Effector CD8-positive, alpha-beta T cell (primary cell): Measurements from ENCODE around the gene GNG12.

ENCODE experiments used
- DNase-seq: peaks from one replicate; lab custom pipeline; 2025; lab: John Stamatoyannopoulos, UW

The GNG12 gene

DNA sequence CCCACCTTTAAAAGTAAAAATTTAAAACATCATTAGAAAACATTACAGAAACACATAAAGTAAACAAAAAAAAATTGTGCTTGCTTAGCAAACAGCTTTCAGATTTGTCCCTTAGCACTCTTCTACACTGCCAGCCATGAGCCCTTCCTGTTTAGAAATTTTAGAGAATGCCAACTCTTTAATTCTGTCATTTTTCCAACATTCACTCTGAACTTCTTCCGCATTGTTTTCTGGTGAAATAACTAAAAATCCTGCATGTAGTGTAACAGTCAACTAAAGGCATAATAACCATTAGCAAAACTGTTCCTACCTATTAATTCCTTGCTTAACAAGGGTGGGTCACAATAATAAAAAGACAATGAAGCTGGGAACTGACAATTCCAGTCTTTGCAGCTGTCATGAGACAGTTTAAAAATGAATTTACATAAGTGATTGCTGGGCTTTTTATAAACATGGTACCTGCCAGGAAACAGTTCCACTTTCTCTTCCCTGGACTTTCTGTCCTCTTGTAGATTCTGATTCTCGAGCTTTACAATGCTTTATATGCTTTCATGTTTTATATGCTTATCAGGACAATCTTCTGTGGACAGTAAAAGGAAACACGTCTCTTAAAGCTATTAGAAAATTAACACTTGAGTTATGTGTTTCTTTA lies 19.0 kb downstream of the GNG12 start:
- DNase-seq, result no peak

DNA sequence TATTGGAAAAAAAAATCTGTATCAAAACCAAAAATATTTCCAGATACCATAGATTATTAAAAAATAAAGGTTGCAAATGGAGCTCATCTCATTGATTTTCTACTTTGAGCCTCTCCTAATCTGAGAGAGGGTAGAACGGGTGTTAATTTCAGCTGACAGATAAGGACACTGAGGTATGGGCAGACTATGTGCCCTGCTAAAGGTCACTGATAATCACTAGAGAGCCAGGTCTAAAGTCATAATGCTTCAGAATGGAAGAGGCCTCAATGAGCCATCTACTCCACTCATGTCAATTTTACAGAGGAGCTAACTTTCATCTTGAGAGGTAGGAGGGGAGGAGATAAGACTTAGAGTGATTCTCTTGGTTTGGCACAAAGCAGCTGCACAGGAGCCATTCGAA lies 21.0 kb downstream of the GNG12 start:
- DNase-seq, result no peak

DNA sequence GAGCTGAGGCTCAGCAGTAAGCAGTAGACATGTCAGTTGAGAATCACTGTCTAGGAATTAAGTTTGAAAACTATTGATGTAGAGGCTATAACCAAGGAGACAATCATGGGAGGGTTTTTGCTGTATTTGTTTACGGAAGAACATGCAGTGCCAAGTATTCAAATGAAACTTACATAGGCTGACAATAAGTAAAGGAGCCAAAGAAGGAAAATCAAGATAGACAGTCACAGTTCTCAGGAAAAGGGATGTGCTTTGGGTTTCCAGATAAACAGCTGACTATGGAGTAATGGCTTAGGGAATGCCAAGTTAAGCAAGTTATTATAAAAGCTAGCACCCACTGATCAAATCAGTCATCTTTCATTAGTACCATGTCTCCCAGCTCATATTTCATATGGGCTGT lies 21.5 kb downstream of the GNG12 start:
- DNase-seq, result no peak

DNA sequence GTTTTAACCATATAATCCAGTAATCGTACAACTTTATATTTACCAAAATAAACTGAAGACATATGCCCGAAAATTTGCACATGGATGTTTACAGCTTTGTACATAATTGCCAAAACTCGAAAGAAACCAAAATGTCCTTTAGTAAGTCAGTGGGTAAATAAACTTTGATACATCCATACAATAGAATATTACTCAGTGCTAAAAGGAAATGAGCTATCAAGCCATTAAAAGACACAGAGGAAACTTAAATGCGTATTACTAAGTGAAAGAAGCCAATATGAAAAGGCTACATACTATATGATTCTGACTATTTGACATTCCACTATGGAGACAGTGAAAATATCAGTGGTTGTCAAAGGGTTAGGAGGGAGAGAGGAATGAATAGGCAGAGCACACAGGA lies 23.4 kb downstream of the GNG12 start:
- no peak for DNase-seq

DNA sequence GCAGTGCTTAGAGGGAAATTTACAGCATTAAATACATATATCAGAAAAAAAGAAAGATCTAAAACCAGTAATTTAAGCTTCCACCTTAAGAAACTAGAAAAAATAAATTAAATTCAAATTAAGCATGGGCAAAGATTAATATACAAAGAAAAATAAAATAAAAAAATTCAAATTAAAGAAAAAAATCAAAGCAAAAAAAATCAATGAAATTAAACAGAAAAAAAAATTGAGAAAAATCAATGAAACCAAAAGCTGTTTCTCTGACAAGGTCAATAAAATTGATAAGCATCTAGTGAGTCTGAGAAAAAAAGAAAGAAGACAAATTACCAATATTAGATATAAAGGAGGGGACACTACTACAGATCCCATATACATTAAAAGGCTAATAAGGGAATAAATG lies 26.0 kb downstream of the GNG12 start:
- DNase-seq, result no peak

DNA sequence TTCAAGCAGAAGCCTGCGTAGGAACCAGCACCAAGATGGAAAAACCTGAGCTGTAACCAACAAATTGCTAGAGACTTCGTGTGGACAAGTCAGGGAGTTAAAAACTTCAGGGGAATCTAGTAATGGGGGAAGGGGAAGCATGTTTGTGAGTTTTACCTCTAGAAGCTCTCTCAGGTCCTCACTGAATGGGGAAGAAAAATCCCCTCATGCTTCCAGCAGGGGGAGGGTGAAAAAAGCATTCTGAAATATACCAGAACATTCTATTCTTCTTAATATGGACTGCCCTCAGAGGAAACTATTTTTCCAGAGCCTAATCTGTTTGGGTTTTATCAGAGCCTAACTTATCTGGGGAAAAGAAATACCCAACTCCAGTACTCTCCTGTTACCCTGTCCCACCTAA lies 28.6 kb downstream of the GNG12 start:
- no peak for DNase-seq

DNA sequence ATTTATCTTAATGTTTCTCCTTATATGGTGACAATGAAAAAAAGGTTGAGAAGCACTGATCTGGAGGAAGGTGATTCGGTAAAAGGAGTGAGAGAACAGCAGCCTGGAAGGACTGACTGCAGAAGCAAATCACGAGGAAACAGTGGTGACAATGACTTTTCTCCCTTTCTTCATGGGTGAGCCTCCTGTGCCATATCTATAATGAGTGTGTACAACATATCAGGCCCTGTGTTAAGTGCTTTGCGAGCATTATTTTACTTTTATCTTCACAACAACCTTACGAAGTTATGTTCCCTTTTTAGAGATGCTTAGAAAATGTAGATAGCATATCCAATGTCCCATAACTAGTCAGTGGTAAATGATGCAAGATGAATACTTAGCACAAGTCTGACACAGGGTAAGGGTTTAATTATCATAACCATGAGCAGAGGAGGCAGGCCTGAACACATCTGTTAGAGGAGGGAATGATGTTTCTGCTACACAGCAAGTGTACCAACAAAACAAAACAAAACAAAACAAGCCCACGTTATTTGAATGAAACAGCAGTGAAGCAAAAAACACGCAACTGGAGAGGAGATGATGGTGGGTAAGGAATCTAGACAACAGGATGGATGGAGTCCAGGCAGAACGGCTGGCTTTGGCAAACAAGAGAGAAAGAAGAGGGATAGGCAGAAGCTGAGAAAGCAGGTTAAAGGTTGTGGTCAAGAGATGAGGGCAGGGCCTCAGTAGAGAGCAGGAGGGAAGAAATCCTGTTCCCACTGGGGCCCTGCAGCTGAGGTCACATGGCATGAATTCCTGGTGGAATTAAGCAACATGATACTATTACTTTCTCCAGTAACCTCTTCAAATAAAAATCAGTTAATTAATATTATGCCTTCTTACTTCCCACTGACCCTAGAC lies 29.6 kb downstream of the GNG12 start:
- DNase-seq, result no peak

DNA sequence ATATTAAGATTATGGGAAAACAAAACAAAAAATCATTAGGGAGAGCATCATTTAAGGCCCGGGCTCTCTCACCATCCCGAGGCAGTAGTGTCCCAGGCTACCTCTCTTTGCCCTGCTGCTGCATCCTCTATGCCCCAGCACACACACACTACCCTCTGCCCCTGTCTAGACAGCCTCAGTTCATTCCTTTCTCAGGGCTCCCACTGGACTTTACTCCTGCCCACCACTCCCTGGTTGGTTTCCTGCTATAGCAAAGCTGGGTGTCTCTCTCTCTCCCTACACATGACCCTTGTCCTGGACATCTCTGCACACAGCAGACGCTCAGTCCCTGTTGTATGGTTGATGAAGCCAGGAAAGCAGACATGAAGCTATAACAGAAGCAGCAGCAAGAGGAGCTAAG lies 30.7 kb downstream of the GNG12 start:
- no peak for DNase-seq

DNA sequence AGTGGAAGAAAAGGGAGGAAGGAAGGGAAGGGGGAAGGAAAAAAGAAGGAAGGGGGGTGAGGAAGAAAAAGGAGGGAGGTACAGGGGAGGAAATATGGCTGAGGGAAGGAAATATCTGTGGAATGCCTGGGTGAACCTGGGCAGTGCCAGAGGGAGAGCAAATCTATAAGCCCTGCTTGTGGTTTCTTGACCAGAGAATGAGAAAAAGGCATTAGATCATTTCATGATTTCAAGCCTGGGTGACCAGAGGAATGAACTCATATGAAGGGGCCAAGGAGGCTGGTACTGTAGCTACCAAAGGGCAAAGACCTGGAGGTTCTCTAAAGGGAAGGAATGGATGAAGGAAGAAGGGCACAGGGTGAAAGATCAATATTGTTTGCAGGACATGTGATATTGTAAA lies 31.4 kb downstream of the GNG12 start:
- DNase-seq, result no peak

DNA sequence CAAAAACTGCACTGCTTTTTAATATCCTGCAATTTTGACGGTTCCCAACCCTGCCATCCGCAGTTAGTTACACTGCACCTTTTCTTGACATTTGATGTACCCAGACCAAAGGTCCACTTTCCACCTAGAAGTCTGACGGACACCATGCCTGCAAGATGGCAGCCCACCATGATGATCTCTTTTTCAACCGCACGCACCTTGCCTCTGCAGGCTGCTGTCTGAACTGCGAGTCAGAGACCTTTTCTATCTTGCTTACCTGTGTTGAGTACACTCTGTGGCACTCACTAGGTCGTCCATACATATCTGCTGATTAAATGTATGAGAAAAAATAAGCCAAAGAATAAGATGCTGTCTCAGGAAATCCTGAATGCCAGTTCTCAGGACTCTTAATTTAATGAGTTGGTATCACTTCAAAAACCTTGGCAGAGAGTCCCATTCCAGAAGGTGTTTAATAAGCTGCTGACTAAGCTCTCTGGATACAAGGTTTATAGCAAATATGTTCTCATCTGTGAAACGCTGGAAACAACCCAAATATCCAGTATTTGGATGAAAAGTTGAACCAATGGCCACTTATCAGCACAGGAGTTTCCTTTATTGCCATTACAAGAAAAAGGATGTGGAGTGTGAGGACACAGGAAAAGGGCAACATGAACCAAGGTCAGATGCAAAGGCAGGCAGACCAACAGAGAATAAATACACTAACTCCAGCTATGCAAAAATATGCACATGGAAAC lies 37.9 kb downstream of the GNG12 start:
- DNase-seq, result no peak

DNA sequence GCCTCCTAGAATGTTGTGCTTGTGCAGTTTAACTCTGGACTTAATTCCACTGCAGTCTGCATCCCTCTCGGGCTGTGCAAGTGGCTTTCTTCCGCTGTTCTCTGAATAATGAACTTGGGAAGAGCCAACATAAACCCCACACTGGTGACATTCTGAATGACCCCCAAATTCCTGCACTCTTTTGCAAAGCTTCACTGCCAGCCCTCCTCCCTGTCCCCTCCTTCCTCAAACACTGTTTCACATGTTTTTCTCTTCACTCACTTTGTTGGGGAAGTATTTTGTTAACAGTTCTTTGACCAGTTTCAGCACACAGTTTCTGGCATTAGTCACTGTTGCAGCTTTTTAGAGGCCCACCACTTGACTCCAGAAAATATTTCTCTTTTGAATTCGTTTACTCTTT lies 39.7 kb downstream of the GNG12 start:
- no peak for DNase-seq

DNA sequence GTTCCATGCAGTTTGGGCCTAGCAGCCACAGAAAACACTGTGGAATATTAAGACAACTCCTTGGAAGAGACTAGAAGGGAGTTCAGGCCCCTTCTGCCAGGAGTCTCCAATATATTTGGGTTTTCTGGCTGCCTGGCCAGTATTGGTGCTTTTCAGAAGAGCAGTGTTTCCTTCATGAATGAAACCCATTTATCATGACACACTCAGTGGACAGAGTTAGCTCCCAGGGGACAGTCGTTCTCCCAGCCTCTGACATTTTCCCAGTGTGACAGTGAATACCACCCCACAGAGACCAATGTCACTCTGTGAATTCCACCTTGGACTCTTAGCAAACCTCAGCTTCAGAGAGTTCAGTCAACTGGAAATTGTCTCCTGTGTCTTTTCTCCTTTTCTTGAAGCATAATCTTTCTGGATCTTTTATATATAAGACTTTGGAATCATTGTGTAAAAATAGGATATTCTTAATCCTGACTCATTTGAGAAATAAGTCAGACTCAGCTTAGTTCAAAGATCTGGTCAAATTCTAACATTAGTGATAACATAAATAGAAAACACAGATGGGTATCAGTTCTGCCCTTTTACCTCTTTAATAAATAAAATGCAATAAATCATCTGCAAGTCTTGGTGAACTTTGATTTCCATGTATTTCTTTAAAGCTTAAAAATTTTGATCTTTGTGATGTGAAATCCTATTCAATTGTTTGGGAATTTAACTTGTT lies 40.4 kb downstream of the GNG12 start:
- no peak for DNase-seq

DNA sequence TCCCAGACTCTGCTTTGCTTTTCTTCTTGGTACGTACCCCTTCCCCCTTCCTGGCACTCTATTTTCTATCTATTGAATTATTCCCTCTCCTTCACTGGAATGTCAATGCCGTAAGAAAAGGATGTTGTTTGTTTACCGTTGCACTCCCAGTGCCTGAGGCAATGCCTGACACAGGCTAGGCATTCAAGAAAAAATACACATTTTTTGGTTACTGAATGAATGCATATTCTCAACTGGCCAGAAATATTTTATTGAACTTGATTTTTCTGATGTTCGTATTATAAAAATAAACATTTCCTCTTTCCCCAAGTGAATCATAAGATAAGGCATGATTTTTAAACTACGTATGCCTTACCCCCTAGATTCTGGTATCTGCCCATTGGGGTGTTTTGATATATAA lies 41.2 kb downstream of the GNG12 start:
- no peak for DNase-seq

DNA sequence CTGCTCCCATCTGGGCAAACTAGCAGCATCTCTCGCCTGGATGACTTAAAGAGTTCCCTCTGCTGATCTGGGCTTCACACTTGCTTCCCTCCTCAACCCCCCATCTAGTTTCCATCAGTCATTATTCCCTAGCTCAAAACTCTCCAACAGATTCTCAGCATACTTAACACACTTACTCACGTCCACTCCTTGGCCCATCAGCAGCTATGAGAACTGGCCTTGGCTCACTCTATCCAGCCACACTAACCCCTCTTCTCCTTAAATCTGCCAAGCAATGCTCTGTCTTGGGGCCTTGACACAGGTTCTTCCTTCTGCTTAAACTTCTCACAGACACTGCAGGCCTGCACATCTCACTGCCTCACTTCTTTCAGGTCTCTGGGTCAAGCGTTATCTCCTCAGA lies 41.6 kb downstream of the GNG12 start:
- DNase-seq, result no peak

DNA sequence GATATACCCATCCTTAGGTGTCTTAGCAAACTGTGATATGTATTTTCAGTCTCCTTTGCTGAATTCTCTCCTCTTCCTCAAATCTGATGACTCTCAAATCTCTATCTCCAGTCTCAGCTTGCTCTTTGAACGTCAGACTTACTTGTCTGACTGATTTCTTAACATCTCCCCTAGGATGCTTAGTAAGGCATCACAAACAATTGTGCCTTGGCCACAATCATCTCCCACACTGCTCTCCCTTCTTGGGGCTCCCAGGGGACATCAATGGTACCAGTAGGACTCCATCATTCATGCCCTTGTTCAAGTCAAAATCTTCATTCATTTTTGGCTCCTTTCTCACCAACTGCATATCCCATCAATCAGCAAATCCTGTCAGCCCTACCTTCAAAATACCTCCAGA lies 42.0 kb downstream of the GNG12 start:
- no peak for DNase-seq

DNA sequence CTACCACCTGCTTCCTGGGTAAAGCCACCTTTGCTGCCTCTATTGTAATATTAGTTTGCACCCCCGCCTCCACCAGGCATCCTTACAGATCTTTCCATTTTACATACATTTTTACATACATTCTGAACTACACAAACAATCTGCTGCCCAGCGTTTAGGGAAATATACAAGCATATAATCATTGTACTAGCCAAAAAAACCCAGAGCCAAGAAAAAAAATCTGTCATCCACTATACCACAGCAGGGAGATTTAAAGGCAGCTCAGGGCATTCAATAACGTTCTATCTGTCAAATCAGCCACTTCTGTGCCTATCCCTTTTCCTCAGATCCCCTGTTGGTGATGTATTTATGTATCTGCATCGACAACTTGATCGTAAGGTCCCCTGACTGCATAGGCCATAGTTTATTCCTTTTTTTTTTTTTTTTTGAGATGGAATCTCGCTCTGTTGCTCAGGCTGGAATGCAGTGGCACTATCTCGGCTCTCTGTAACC lies 43.0 kb downstream of the GNG12 start:
- no peak for DNase-seq

DNA sequence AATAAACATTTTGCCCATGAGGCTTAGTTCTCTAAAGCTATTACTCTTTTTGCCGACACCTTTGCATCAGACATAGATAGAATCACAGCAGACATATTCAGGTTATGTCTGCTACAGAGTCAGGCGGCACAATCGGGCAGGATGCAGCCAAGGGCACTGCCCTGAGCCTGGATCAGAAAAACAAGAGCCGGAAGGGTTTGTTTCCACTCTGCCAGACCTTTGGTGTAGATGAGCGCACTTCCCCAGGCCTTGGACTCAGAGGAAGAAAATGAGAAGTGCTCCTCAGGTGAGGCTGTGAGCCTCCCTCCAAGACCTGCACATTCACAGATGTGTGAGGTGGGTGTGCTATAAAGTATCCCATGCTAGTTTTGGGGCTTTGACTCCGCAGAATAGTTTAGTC lies 43.7 kb downstream of the GNG12 start:
- DNase-seq, result no peak

DNA sequence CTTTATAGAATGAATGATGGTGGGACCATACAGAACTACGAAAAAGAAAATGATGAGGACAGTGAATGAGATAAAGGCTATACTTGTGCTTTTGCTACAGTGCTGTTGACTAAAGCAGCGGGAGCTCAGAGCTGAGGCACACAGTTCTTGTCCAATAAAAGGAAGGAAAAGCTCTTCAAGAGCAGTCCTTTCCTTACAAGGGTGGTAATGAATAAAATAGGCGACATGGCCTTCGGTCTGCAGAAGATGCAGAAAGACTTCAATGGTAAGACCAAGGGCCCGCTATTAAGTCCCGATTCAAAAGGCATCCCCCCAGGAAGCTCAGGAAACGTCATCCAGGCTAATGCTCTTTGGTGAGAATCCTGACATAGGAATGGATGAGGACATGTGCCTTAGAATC lies 44.4 kb downstream of the GNG12 start:
- DNase-seq, result no peak

DNA sequence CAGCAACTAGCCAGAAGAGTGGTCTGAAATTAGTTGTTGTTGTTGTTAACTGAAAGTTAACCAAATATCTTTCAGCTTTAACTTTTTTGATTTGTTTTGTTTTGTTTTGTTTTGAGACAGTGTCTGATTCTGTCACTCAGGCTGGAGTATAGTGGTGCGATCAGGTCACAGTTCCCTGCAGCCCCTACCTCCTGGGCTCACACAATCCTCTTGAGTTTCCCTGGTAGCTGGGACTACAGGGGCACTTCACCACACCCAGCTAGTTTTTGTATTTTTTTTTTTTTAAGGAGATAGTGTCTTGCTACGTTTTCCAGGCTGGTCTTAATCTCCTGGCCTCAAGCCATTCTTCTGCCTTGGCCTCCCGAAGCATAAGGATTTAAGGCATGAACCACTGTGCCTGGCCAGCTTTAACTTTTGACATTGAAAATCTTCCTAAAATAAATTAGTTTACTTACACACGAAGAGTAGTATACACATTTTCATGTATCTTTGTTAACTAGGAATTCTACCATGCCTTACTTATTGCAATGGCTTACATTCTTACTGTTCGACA lies 45.0 kb downstream of the GNG12 start:
- no peak for DNase-seq

DNA sequence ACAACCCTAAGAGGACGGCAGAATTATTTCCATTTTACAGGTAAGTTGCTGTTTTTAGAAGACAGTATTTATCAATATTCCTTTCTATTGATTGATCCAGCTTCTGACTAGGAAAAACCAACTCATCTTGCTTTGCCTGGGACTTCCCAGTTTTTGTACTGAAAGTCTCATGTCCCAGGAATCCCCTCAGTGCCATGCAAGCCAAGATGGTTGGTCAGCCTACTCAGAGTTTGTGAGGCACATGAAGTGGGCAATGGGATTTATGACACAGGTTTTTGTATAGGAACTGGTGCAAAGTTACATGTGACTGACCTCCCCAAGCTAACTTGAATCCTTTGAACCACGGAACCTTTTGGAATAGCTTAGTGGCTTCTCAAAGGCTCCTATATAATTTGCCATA lies 45.5 kb downstream of the GNG12 start:
- no peak for DNase-seq

DNA sequence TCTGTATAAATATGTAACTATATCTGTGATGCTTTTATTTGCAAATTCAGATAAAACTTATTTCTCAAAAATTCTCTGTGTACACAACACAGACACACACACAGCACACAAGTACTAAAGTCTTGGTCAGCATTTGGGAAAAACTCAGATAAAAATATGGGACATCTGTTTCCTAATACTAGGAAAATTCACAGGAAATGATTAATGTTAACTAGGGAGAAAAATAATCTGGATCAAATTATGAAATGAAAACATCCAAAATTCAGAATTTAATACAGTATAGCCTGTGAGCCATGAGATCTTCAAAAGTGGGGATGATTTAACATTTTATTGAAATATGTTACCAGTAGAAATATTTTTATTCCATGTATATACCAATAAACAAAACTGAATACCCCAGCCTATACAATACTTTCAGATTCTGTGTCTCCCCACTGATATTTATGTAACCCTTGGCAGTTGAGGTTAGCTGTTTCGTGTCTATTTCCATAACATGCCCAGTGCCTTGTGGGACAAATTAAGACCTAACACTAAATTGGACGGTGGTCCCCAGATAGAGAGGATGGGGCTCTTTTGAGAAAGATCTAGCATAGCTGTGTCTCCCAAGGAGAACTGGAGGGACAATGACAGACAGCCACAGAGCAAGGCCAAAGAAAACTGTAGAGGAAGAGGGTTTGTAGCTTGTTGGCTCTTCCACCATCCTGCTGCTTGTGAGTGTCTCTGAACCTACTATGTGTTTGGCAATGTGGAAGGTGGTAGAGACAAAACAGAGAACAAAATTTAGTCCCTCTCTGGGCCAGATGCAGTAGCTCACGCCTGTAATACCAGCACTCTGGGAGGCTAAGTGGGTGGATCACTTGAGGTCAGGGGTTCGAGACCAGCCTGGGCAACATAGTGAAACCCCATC lies 47.2 kb downstream of the GNG12 start:
- no peak for DNase-seq
